HG03354 (cell line): ENCODE data around the gene TCAP.
"Not testable (repeated sequence)": the region's sequence is repeated elsewhere in the genome, so short reads cannot be mapped to it uniquely, and the experiment has no call there.

Experiments used
- ATAC-seq: cut with Tn5 transposase; IDR thresholded peaks from one replicate; pipeline ENCODE4 v1.9.1; 2021; ENCODE audit warnings: mild to moderate bottlenecking; ENCODE audit not compliant: unreplicated experiment, poor library complexity, severe bottlenecking

Gene TCAP

GRCh38 chr17:39700148-39700987, 35.2 kb downstream of the TCAP start:
- ATAC-seq: no peak

DNA sequence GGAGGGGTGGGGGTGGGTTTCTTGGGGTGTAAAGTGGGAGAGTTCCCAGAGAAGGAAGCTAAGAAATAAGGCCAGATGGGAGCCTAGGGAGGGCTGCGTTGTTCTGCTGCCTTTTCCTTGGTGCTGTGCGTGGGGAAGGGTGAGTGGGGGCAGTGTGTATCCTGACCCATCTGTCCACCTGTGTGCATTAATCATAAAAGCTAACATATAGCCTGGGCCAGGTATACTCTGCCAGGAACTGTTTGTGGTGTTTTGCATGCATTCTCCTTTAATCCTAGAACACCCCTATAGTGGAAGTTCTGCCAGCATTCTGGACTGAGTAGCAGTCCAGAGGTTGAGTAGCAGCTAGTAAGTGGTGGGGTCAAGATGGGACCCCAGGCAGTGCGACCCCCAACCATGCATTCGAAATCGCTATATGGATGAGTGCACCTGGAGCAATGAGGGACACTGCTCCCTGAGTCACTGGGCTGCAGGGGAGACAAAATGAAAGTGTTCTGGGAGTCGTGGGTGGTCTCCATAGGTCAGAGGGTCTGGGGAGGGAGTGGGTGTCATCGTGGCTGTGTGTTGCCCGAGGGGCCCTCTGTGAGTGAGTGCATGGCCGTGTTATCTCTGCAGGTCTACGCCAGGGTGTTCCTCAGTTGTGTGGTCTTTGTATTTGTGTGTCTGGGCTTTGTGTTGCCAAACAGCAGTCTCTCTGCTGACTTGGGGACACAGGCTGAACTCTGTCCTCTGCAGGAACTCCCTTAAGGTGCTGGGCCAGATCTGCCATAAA, 36.0 kb downstream of the TCAP start:
- no peak for ATAC-seq

GRCh38 chr17:39701784-39702422, 36.8 kb downstream of the TCAP start:
- ATAC-seq: no peak

DNA sequence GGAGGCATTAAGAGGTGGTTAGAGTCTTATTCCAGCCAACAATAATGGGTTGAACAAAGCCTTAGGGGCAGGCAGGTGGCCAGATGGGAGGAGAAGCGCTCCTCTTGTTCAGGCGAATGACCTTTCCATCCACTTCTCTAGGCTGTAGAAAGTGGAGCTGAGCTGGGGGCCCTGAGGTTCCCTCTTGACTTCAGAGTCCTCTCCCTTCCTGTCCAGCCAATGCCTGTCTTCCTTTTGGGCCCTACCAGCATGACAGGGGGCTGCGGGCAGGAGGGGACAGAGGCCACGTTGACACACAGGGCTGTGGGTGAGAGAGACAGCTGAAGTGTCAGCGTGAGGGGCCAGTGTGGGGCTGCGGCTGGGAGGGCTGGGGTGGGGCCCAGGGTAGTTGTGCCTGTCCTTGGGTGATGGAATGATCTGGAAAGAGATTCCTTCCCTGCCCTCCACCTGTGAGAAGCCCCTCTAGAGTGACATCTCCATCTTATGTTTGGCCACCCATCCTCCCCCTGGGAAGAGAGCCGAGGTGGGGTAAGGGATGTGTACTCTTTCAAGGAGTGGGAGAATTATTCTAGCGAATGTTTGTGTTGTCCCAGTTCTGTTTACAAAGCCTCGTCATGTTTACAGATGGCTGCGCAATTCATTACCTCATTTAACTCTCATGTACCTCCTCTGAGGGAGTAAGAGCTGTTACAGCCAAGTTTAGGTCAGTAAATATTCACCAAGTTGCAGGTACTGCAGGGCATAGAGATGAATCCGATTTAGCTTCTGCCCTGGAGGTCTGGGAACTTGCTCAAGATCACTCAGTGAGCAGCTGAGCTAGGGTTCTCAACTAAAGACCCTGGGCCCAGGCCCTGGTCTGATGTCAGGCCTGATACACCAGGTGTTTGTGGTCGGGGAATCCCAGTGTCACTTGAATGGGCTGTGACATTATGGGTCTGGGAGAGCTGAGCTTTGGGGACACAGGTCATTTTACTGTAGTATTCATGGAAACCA, 38.0 kb downstream of the TCAP start:
- no peak for ATAC-seq

GRCh38 chr17:39703913-39704312, 38.8 kb downstream of the TCAP start:
- no peak for ATAC-seq

- ATAC-seq: no peak
Observed at GRCh38 chr17:39704821-39705551, 39.8 kb downstream of the TCAP start.

GRCh38 chr17:39705786-39706348, 40.7 kb downstream of the TCAP start:
- no peak for ATAC-seq

GRCh38 chr17:39706383-39706782, 41.2 kb downstream of the TCAP start:
- no peak for ATAC-seq

DNA sequence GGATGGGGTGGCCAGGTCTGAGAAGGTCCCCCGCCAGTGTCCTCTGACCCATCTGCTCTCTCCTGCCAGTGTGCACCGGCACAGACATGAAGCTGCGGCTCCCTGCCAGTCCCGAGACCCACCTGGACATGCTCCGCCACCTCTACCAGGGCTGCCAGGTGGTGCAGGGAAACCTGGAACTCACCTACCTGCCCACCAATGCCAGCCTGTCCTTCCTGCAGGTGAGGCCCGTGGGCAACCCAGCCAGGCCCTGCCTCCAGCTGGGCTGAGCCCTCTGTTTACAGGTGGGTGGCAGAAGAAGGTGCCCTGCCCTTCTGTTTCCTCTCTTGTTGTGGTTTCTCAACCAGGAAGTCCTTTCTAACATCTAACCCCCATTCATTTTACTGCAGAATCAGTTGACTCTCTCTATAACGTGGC, 41.8 kb downstream of the TCAP start:
- no peak for ATAC-seq

DNA sequence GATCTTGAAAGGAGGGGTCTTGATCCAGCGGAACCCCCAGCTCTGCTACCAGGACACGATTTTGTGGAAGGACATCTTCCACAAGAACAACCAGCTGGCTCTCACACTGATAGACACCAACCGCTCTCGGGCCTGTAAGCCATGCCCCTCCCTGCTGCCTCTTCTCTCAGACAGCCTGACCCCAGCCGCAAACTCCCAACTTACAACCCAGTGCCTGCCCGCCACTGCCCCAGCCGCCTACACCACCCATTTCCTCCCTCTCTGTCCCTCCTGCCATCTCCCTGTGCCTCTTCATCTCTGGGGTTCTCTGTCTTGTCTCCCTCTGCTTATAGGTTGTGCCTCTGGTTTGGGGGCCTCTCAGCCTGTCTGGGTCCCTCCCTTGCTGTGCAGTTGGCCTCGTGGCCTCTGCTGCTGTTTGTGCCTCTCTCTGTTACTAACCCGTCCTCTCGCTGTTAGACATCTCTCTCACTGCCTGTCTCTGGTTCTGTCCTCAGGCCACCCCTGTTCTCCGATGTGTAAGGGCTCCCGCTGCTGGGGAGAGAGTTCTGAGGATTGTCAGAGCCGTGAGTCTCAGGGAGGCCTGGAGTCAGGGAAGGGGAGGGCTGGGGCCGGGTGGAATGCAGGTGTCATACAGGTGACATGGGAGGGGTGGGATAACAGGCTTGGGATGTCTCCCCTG, 44.3 kb downstream of the TCAP start:
- ATAC-seq: no peak

- no peak for ATAC-seq
Observed at GRCh38 chr17:39709998-39710964, 45.1 kb downstream of the TCAP start.

GRCh38 chr17:39711071-39711470, 45.9 kb downstream of the TCAP start:
- ATAC-seq: not testable (repeated sequence)

DNA sequence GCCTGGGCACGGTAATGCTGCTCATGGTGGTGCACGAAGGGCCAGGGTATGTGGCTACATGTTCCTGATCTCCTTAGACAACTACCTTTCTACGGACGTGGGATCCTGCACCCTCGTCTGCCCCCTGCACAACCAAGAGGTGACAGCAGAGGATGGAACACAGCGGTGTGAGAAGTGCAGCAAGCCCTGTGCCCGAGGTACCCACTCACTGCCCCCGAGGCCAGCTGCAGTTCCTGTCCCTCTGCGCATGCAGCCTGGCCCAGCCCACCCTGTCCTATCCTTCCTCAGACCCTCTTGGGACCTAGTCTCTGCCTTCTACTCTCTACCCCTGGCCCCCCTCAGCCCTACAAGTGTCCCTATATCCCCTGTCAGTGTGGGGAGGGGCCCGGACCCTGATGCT, 46.7 kb downstream of the TCAP start:
- ATAC-seq: no peak

DNA sequence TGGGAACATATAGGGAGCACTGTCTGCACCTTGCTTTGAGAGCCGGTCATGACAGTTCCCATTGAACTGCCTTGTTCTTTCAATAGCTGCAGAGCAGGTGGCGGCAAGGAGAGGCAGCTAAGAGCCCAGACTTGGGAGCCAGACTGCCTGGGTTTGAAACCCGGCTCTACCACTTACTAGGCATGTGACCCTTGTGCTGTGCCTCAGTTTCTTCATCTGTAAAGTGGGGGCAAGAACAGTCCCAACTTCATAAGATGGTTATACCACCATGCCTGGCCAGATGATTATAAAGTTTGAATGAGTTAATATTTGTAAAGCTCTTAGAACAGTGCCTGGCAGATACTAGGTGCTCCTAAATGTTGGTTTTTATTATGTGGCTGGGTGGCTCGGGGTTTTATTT, 49.1 kb downstream of the TCAP start:
- no peak for ATAC-seq

- ATAC-seq: no peak
Observed at GRCh38 chr17:39715375-39716072, 50.4 kb downstream of the TCAP start.
